Epithelial cell of prostate (primary cell): Measurements from ENCODE around the gene LARP1B.
"Not testable (repeated sequence)": the region's sequence is repeated elsewhere in the genome, so short reads cannot be mapped to it uniquely, and the experiment has no call there.

Experiments
- DNase-seq: peaks from one replicate; pipeline ENCODE4 v3.0.0-alpha.2; 2011; ENCODE audit warnings: low read depth, low spot score
- H3K27ac ChIP-seq: fragments of 450-650 bp; 2 replicates; pipeline ENCODE4 v1.5.1; 2017; ENCODE audit warnings: mild to moderate bottlenecking

Gene LARP1B

GRCh38 chr4:128130621-128131020 lies 69.5 kb downstream of the LARP1B start:
- no peak overlapping the region for H3K27ac ChIP-seq
- DNase-seq = no peak

GRCh38 chr4:128134925-128135324 lies 73.8 kb downstream of the LARP1B start:
- H3K27ac ChIP-seq = no peak overlapping the region
- DNase-seq = no peak

- DNase-seq = no peak
- H3K27ac ChIP-seq = no peak overlapping the region
Measured at GRCh38 chr4:128135391-128135790, 74.3 kb downstream of the LARP1B start.

DNA sequence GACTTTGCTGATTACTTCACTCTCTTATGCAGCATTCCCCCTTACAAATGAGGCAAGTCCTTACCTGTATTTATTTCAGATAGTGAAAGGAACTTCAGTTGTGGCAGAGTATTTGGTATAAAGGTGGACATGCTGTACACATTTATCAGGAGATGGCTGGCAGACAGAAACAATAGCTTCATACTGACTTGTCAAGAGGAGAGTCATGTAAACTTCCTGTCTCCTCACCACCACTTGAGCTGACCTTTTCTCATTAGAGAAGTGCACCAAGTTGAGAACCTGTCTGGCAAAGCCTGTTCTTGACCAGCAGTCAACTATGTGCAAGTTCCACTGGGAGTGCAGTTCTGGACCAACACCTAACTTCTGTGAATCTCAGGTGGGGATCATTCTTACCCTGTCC lies 80.8 kb downstream of the LARP1B start:
- no peak overlapping the region for H3K27ac ChIP-seq
- no peak for DNase-seq

DNA sequence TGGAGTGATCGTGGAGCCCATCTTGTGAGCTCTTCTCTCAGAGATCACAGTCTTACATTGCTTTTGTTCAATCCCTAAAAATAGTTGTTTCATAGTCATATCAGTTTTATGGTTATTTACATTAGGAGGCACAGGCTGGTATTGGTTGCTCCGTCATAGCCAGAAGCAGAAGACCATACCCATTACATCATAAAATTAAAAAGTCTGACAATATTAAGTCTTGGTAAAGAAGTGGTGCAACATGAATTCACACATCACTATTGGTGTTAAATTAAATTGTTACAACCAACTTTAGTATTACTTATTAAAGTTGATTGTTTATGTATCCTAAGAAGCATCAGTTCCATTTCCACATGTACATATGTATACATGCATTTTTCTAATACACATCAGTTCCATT lies 84.6 kb downstream of the LARP1B start:
- no peak overlapping the region for H3K27ac ChIP-seq
- no peak for DNase-seq

DNA sequence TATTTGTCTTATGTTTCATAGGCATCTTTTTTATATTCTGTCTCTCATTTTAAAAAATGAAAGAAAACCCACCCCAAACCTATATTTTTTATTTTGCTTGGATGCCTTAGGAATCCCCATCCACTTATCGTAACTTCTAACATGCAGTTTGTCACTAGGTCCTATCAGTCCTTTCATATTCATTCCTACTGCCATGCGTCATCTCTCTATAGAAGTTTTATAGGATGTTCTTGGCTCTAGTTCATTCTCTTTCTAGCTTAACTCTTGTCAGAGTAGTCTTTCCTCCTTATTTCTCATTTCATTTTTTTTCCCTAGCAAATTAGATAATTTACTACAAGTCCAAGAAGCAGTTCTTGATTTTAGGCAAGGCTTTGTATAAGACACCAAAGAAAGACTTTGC lies 92.7 kb downstream of the LARP1B start:
- no peak overlapping the region for H3K27ac ChIP-seq
- DNase-seq = no peak

GRCh38 chr4:128155231-128155855 lies 94.2 kb downstream of the LARP1B start:
- H3K27ac ChIP-seq = no peak overlapping the region
- no peak for DNase-seq

GRCh38 chr4:128155874-128156456 lies 94.9 kb downstream of the LARP1B start:
- DNase-seq = no peak
- no peak overlapping the region for H3K27ac ChIP-seq

- not testable (repeated sequence) for H3K27ac ChIP-seq, DNase-seq
Measured at GRCh38 chr4:128156472-128156871, 95.4 kb downstream of the LARP1B start.

DNA sequence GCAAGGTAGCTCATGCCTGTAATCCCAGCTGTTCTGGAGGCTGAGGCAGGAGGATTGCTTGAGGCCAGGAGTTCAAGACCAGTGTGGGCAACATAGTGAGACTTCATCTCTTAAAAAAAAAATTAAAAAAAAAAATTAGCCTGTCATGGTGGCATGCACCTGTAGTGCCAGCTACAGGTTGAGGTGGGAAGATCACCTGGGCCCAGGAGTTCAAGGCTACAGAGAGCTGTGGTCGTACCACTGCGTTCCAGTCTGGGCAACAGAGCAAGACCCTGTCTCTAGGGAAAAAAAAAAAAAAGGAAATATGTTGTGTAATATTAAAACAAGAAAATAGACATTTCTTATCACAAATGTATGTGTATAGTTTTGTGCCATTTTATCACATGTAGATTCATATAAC lies 97.8 kb downstream of the LARP1B start:
- no peak for DNase-seq

DNA sequence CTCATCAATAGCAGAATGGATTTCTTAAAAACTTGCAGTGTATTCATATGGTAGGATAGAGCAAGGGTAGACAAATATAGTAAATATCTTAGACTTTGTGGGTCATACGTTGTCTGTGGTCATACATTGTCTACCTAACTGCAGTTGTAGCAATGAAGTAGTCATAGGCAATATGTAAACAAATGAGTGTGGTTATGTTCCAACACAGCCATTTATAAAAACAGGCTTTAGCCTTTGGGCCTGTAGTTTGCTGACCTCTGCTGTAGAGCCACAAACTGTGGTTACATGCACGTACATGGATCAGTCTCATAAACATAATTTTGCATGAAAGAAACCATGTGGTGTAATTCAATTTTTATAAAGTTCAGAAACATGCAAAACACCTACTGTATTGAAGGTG lies 98.9 kb downstream of the LARP1B start:
- H3K27ac ChIP-seq = no peak overlapping the region
- DNase-seq = no peak

More for the DNA sequence above, 97.8 kb downstream of the LARP1B start:
- H3K27ac ChIP-seq = no peak overlapping the region

DNA sequence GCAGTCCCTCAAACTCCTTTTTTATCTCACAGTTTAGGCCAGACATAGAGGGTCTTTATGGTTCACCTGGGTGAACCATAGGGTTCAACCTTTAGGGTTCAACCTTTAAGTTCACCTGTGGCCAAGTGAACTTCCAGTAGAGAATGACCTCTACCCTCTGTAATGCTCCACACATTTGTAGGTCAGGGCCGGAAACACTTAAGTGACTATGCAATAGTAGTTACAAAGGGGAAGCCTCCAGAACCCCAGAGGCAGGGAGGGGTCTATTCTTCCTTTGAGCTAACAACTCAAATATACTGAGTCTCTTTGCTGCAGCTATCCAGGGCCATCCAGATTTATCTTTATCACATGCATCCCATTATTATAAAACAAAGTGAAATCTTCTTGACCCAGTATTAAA lies 100.0 kb downstream of the LARP1B start:
- H3K27ac ChIP-seq = no peak overlapping the region
- no peak for DNase-seq

GRCh38 chr4:128162434-128162833 lies 101.3 kb downstream of the LARP1B start:
- no peak for DNase-seq
- peak overlapping the region; percentile 45 for H3K27ac ChIP-seq

DNA sequence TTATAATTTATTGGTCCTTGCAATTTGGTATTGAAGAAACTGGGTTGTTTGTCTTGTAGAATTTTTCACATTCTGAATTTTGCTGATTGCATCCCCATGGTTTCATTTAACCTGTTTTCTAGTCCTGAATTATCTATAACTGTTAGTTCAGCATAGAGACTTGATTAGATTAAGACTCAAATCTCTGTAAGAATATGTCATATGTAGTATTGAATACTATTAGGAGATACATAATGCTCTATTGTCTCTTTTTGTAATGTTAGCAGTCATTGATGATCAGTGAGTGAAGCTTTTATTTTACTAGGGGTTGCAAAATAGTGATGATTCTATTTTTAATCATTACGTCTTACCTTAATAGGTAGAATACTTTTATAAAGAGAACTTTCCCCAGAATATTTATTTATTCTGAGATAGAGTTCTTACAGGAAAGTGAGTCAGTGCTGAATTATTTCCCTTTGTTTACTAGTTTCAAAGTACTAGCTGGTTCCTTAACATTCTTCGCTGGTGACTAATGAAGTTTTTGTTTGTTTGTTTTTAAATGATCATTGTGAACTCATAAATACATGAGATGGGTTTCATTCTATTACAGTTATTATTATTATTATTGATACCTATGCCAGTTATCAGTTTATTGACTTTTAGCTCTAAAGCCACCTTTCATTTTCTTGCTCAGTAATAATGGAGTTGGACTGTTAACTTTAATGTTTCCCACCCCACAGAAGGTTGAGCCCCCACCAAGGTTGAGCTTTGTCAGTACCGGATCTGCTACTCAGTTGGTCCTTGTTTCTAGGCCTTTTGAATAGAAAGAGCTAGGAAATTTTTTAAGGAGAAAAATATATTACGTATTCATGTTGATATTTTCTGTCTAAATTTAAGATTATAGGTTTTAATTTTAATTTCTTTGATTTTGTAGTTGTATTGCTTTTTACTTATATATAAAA lies 102.3 kb downstream of the LARP1B start:
- peak; percentile 36 for DNase-seq
- H3K27ac ChIP-seq = peak overlapping the region; percentile 45

- DNase-seq = no peak
- H3K27ac ChIP-seq = no peak overlapping the region
Measured at GRCh38 chr4:128166982-128167381, 105.9 kb downstream of the LARP1B start.

DNA sequence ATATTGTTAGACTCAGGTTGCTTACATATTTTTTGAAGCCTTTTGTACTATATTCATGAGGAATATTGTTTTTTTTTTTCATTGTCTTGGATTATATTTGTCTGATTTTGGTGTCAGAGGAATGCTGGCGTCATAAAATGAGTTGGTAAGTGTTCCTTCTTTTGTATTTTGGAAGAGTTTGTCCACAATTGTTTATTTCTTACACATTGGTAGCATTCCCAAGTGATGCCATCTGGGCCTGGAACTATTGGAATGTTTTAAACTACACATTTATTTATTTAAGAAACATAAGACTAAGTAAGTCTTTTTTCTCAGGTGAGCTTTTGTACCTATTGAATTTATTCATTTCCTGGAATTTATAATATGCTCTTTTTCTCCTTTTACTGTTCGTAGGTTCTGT lies 107.6 kb downstream of the LARP1B start:
- H3K27ac ChIP-seq = no peak overlapping the region
- no peak for DNase-seq

- no peak for DNase-seq
- H3K27ac ChIP-seq = no peak overlapping the region
Measured at GRCh38 chr4:128169245-128169644, 108.1 kb downstream of the LARP1B start.

DNA sequence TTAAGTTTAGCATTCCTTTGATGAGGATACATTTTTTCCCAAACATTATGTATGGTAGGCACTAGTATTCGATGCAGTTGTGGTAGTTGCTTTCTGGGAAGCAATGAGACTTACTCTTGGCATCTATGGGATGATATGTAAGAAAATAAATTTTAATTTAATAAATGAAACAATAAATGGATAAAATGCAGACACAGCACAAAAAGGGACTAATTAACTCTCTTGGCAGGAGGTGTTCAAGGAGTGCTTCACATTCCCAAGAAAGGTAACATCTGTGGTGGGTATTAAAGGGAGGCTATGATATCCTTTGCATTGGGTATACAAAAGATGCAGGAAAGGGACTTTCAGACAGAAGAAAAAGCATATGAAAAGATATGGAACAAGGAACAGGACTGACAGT lies 115.5 kb downstream of the LARP1B start:
- no peak overlapping the region for H3K27ac ChIP-seq
- DNase-seq = no peak

- H3K27ac ChIP-seq = no peak overlapping the region
- no peak for DNase-seq
Measured at GRCh38 chr4:128177498-128177897, 116.4 kb downstream of the LARP1B start.

DNA sequence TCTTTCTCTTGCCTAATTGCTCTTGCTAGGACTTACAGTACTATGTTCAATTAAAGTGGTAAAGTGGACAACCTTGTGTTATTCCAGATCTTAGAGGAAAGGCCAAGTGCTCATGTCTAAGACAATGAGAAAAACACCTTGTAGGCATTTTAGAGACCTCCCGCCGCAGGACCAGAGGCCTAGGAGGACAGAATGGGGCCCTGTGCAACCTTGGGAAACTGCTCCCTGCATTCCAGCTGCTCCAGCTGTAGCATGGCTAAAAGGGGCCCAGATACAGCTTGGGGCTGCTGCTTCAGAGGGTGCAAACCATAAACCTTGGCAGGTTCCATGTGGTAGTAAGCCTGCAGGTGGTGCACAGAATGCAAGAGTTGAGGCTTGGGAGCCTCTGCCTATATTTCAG lies 125.5 kb downstream of the LARP1B start:
- H3K27ac ChIP-seq = no peak overlapping the region
- DNase-seq = no peak

DNA sequence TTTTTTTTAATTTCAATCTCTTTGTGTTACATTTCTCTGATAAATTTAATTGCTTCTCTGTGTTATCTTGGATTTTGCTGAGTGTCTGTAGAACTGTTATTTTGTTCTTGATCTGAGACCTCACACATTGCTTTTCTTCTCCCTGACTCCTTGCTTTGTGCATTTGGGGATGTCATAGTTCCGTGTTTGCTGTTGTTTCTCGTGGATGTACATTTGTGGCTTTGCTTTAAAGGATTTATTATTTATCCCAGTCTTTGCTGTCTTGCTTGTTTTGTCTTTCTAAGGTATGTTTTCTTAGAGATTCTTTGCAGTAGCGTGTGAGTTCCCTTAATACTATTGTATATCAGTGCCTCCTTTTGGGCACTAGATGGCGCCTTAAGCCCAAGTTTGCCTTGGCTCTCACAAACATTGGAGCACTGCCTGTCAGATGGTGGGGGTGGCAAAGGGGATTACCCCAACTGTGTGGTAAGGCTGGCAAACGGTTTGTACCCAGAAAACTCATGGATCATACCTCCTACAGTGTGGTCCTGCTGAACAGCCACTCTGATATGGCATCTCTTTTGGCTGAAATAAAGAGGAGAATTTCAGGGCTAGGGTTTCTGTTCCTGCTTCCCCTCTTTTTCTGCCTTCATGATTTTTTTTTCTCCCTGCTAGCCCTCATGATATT lies 130.1 kb downstream of the LARP1B start:
- peak; percentile 22 for DNase-seq
- no peak overlapping the region for H3K27ac ChIP-seq
